ENCODE results near the gene ABCB10.
A peak's percentile ranks its signal among the peaks of the same experiment; 100 is the strongest.

Gene ABCB10

DNA sequence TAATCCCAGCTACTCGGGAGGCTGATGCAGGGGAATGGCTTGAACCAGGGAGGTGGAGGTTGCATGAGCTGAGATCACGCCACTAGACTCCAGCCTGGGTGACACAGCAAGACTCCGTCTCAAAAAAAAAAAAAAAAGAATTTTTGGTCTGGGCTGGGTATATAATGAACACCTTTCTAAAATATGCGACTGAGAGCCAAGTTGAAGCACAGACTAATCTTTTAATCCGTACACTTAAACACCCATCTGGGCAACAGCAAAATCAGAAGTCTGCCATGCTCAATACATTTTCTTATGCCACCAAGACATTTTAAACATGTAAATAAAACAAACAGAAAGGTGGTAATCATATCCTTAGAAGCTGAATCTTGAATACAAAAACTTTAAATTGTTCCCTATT, 31.6 kb upstream of the ABCB10 start:
- H3K36me3 ChIP-seq: peaks cover 22 to 29% (median 28%) of the 10 kb centered on the region in 3 donors

DNA sequence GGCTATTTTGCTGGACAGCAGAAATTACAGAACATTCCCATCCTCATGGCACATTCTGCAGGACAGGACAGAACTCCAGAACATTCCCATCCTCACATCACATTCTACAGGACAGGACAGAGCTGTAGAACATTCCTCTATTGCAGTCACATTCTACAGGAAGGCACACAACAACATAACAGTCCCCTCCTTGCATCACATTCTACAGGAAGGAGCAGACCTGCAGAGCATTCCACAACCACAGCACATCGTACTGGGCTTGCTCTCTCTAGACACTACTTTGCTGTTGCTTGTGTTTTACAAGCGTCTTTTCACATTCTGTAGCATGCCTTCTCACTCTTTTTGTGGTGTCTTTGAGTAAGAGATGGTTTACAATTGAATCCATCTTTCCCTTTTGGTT, 26.8 kb upstream of the ABCB10 start:
- TF ChIP-seq, protein P1, sequence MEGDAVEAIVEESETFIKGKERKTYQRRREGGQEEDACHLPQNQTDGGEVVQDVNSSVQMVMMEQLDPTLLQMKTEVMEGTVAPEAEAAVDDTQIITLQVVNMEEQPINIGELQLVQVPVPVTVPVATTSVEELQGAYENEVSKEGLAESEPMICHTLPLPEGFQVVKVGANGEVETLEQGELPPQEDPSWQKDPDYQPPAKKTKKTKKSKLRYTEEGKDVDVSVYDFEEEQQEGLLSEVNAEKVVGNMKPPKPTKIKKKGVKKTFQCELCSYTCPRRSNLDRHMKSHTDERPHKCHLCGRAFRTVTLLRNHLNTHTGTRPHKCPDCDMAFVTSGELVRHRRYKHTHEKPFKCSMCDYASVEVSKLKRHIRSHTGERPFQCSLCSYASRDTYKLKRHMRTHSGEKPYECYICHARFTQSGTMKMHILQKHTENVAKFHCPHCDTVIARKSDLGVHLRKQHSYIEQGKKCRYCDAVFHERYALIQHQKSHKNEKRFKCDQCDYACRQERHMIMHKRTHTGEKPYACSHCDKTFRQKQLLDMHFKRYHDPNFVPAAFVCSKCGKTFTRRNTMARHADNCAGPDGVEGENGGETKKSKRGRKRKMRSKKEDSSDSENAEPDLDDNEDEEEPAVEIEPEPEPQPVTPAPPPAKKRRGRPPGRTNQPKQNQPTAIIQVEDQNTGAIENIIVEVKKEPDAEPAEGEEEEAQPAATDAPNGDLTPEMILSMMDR (IDR thresholded peaks at IDR 0.05): no peak
- no peak for DNase-seq
- intact Hi-C loops (cut with DNase I; ENCODE audit: low total_unique reads): no loop called here
- no peak overlapping the region for H3K4me3 ChIP-seq
- peaks cover 0 to 19% (median 11%) of the 10 kb centered on the region in 4 donors for H3K4me1 ChIP-seq
- peaks cover 0 to 3% (median 0%) of the 10 kb centered on the region in 3 donors for H3K36me3 ChIP-seq
- no peaks in the 10 kb centered on the region for H3K9me3 ChIP-seq
- peak overlapping the region in 1 of 2 donors; percentile 16 for H3K27ac ChIP-seq
- H3K27me3 ChIP-seq: no peaks in the 10 kb centered on the region

More for the DNA sequence above, 31.6 kb upstream of the ABCB10 start:
- H3K27me3 ChIP-seq: no peaks in the 10 kb centered on the region
- intact Hi-C loops (cut with DNase I; ENCODE audit: low total_unique reads): no loop called here
- H3K9me3 ChIP-seq: no peaks in the 10 kb centered on the region
- peaks cover 0 to 32% (median 2%) of the 10 kb centered on the region in 4 donors for H3K4me1 ChIP-seq
- TF ChIP-seq, protein P1 (IDR thresholded peaks at IDR 0.05): no peak
- no peak overlapping the region for H3K4me3 ChIP-seq
- peak overlapping the region in 1 of 2 donors; percentile 91 for H3K27ac ChIP-seq
- no peak for DNase-seq

DNA sequence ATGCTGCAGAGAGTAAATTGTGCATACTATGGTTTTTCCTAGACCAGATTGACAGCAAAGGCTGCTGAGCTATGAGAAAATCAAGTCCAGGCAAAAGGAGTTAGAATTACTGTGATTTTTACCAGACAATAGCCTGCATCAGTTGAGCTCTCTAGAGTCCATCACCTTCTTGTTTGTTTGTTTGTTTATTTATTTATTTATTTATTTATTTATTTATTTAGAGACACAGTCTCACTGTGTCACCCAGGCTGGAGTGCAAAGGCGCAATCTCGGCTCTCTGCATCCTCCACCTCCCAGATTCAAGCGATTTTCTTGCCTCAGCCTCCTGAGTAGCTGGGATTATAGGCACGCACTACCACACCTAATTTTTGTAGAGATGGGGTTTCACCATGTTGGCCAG, 24.2 kb upstream of the ABCB10 start:
- H3K27ac ChIP-seq: peak overlapping the region; percentile 71
- H3K27me3 ChIP-seq: no peaks in the 10 kb centered on the region
- H3K4me1 ChIP-seq: peaks cover 0 to 39% (median 22%) of the 10 kb centered on the region in 4 donors
- no peak for DNase-seq
- no peaks in the 10 kb centered on the region for H3K36me3 ChIP-seq
- no peaks in the 10 kb centered on the region for H3K9me3 ChIP-seq
- no peak overlapping the region for H3K4me3 ChIP-seq
- TF ChIP-seq, protein P1 (IDR thresholded peaks at IDR 0.05): no peak
- intact Hi-C loops (cut with DNase I; ENCODE audit: low total_unique reads): no loop called here

DNA sequence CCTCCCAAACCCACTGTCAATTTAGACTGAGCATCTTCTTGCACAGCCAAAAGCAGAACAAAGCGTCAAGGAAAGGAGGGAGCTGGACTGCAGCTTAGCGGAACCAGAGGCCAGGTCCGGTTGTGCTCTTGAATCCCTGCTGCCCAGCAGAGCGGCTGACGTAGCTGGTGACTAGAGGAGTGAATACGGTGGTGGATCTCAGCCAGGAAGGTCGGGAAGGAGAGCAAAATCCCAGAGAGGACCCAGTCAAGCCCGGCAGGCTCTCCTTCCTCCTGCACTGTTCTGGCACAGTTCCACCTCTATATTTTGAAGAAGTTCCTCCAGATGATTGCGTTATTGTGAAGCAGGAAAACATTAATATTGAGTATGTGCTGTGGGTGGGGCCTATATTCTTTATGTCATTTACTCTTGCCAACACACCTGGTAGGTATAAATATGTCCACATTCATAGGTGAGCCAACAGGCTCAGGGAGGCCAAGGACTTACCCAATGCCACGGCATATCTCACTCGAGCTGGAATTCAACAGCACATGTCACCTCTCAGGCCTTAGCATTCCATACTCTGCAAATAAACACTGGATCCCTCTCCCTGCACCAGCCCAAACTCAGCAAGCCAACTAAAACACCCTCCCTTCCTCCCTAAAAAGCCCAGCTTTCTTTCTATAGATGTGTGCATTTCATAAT, 23.6 kb upstream of the ABCB10 start:
- Histone ChIP-seq H3K4me3 (peak overlapping the region; percentile 10 to 17), H3K27ac (peak overlapping the region; percentile 71)

DNA sequence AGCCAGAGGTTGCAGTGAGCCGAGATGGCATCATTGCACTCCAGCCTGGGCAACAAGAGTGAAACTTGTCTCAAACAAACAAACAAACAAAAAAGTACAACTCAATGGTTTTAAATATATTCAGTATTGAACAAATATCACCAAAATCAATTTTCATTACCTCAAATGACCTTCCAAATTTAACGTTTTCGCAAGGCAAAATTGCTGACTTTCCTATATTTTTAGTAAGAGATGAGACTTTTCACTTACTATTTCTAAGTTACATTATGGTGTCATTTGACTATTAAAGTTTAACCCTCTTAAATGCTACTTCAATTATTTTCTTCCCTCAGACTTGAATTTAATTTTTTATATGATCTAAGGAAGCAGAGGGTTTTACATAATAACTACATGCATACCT, 23.0 kb upstream of the ABCB10 start:
- Histone ChIP-seq H3K27me3 (no peaks in the 10 kb centered on the region), H3K9me3 (no peaks in the 10 kb centered on the region), H3K4me3 (no peak overlapping the region), H3K4me1 (peaks cover 0 to 39% (median 22%) of the 10 kb centered on the region in 4 donors), H3K36me3 (no peaks in the 10 kb centered on the region), H3K27ac (peak overlapping the region; percentile 71)
- intact Hi-C loops (cut with DNase I; ENCODE audit: low total_unique reads): no loop called here
- TF ChIP-seq, protein P1 (IDR thresholded peaks at IDR 0.05): no peak
- DNase-seq: no peak

More for the DNA sequence above, 23.6 kb upstream of the ABCB10 start:
- Histone ChIP-seq H3K9me3 (no peaks in the 10 kb centered on the region), H3K4me1 (peaks cover 0 to 39% (median 22%) of the 10 kb centered on the region in 4 donors), H3K36me3 (no peaks in the 10 kb centered on the region), H3K27me3 (no peaks in the 10 kb centered on the region)
- TF ChIP-seq, protein P1 (IDR thresholded peaks at IDR 0.05): no peak
- intact Hi-C loops (cut with DNase I; ENCODE audit: low total_unique reads): no loop called here
- DNase-seq: peak; percentile 84 to 92

Measured in tibial artery (tissue), 4 donors.